Stromal cell of bone marrow (primary cell): ENCODE data around the gene PCMTD2.
"Not testable (repeated sequence)": the region's sequence is repeated elsewhere in the genome, so short reads cannot be mapped to it uniquely, and the experiment has no call there.

ENCODE experiments used
- DNase-seq: peaks from one replicate; pipeline ENCODE4 v3.0.0-alpha.2; 2012; ENCODE audit warnings: low read depth

The PCMTD2 gene

DNA sequence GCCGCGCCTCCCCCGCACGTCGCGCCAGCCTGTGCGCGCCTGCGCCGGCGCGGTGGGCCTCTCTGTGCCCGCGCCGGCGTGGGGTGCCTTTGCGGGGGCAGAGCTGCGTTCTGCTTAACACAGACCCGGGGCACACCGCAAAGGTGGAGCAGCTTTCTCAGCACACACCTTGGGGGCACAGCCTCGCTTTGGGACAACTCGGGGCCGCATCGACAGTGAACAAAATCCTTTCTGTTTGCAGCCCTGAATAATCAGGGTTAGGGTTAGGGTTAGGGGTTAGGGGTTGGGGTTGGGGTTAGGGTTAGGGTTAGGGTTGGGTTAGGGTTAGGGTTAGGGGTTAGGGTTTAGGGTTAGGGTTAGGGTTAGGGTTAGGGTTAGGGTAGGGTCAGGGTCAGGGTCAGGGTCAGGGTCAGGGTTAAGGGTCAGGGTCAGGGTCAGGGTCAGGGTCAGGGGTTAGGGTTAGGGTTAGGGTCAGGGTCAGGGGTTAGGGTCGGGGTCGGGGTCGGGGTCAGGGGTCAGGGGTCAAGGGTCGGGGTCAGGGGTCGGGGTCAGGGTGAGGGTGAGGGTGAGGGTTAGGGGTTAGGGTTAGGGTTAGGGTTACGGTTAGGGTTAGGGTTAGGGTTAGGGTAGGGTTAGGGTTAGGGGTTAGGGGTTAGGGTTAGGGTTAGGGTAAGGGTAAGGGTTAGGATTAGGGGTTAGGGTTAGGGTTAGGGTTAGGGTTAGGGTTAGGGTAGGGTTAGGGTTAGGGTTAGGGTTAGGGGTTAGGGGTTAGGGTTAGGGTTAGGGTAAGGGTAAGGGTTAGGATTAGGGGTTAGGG lies 31.1 kb downstream of the PCMTD2 start:
- not testable (repeated sequence) for DNase-seq

DNA sequence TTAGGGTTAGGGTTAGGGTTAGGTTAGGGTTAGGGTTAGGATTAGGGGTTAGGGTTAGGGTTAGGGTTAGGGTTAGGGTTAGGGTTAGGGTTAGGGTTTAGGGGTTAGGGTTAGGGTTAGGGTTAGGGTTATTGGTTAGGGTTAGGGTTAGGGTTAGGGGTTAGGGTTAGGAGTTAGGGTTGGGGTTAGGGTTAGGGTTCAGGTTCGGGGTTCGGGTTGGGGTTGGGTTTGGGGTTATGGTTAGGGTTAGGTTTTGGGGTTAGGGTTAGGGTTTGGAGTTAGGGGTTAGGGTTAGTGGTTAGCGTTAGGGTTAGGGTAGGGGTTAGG lies 31.7 kb downstream of the PCMTD2 start:
- not testable (repeated sequence) for DNase-seq

DNA sequence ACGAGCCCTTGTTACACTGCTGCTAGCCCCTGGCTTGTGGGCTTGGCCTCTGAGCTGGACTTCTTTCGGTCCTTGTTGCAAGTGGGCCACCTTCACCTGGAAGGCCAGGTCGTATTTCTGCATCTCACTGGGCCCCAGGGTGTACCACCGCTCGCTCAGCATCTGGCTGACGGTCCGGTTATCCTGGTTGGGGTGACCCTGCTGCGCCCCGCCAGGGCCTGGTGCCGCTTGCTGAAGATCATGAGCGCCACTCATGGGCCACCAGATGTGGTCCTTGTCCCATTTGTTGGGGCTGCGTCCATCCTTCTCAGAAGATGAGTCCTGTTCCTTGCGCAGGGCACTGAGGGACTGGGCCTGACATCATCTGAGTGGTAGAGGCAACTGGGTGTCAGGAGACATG lies 36.6 kb downstream of the PCMTD2 start:
- not testable (repeated sequence) for DNase-seq

DNA sequence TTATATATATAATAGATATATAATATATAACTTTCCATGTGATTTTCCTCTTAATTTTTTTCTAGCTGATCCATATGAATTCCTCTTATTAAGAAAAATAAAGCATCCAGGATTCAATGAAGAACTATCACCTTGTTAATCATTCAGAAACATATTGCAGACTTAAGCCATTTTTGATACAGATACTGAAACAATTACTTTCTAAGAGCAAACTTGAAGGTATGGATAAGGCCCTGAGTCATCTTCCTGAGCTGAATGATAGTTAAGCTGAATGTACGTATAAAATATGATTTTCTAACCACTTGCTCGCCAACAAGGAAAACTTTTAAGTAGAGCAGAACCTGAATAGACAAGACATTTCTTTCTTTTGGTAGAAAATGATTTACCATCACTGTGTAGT lies 47.5 kb downstream of the PCMTD2 start:
- DNase-seq: not testable (repeated sequence)

DNA sequence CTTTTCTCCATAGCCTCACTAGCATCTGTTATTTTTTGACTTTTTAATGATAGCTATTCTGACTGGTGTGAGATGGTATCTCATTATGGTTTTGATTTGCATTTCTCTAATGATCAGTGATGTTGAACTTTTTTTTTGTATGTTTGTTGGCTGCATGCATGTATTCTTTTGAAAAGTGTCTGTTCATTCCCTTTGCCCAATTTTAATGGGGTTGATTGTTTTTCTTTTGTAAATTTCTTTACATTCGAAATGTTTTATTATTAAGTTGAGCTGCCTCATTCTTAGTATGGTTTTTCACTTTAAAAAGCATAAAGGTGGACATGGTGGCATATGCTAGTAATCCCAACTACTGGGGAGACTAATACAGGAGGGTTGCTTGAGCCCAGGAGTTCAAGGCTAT lies 58.2 kb downstream of the PCMTD2 start:
- DNase-seq: not testable (repeated sequence)

DNA sequence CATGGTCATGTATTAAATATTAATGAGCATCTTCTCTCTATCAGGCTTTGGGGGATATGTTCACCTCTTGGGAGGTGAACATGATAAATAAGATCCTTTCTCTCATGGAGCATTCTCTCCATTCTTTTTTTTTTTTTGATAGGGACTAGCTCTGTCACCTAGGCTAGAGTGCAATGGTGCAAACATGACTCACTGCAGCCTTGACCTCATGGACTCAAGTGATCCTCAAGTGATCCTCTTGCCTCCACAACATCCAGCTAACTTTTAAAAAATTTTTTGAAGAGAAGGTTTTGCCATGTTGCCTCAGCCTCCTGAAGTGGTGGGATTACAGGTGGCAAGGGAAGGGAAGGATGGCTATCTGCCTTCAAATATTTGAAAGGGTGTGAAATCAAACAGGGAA lies 59.8 kb downstream of the PCMTD2 start:
- DNase-seq: not testable (repeated sequence)

DNA sequence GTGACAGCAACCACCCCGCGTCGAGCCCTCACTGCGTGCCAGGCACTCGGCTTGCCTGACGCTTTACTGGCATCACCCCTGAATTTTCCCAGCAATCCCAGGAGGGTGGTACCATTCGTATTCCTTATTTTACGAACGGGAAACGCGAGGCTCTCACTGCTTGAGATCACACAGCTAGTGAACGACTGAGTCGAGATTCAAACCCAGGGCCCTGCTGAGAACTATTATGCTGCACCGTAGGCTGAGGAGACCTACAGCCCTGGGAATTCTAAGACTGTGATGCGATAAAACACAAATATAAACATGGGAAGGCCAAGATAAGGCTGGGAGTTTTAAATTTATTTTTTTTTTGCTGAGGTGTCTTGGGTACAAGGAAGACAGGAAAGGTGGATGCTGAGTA lies 60.3 kb downstream of the PCMTD2 start:
- DNase-seq: not testable (repeated sequence)

DNA sequence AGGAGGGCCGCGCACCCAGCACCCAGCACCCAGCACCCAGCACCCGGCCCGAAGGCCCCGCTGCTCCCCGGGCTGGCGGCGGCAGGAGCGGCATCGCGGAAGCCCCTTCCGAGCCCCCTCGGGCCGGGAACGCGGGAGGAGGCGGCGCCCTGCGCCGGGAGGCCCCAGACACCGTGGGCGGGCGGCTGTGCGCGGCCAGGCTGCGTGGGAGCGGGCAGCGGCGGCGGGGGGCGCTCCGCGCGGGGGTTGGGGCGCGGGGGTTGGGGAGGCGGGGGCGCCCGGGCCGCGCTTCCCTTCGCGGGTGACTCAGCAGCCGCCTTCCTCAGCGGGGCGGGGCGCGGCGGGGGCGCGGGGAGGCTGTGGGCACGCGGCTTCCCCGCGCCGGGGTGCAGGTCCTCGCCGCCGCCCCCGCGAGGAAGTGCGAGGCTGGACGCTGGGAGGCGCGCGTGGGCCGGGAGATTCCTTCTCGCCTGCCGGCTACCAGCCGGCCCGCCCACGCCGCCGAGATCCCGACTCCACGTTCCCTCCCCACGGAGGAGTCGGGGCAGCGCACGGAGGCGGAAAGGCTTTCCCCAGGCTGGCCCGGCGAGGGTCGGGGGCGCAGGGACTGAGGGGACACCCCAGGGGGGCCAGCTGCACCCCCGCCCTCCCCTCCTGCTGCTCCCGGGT lies 61.0 kb downstream of the PCMTD2 start:
- not testable (repeated sequence) for DNase-seq

DNA sequence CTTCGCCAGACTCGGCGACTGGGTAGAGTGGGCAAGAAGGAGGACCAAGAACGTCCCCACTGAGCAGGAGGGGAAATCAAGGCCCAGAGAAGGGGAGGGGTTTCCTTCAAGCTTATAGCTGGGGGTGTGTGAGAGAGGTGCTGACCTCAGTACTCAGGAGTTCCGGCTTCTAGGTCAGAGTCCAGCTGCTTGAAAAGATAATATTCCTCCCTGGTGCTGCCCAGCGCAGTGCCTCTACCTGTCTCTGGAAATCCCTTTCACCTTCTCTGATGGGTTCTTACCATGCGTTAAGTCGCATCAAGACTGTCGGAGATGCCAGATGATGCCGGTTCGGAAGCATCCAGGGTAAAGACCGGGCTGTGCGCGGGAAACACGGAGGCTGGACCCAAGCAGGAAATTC lies 61.8 kb downstream of the PCMTD2 start:
- not testable (repeated sequence) for DNase-seq

DNA sequence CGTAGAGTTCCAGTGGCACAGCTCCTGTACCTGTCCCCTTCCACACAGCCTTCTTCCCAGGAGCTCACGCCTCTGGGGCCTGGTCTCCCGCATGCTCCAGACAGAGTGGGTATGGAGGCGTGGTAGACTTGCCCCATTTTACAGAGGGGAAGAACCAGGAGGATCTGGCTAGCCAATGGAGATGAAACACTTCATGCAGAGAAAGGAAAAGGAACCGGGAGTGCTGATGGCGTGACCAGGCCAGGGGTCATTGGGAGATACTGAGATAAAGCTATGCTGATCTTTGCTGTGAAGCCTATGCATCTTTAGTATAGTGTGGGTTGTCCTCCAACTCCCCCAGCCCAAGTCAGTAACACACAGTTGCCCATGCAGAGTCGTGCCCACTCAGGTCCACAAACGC lies 62.5 kb downstream of the PCMTD2 start:
- DNase-seq: not testable (repeated sequence)

DNA sequence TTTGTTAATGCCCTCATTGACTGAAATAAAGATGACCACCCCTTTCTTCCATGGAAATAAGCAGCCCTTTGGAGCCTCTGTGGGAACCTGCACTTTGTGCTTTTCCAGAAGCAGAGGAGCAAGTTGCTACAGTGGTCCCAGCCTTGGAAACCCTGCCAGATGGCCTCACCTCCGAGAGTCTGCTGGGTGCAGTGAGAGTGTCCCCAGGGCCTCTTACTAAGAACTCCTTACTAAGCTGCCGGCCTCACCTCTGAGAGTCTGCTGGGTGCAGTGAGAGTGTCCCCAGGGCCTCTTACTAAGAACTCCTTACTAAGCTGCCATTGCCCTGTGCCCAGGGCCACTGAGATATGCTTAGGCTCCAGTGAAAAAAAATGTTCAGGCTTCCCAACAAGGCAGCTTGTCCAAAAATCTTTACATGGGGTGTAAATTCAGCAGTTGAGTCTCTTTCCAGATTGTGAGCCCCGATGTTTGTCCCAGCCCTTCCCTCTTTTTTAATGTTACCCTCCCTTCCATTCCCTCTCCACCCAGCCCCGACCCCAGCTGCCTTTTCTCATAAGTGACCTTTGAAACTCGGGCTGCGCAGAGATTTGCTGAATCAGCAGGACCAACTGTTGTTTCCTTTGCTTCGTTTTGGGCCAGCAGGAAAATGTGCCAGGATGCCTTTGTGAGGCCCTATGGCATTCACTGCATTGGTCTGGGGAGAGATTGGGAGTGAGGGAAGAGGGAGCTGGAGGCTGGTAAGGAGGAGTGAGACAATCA lies 66.7 kb downstream of the PCMTD2 start:
- not testable (repeated sequence) for DNase-seq
